Endodermal cell (in vitro differentiated cells): Measurements from ENCODE around the gene ANKFN1. TPM values are rescaled to one million over a fixed set of nuclear protein-coding genes. Genes with fewer than 3 reads are reported as not detected.

Source experiments
- DNase-seq: peaks from one replicate; pipeline ENCODE4 v3.0.0-alpha.2; 2017
- H3K27ac ChIP-seq: 2 replicates; pipeline ENCODE4 v1.5.1; 2013; ENCODE audit warnings: mild to moderate bottlenecking, low read depth, low read length, moderate library complexity
- H3K27me3 ChIP-seq: 2 replicates; pipeline ENCODE4 v1.6.1; 2013; ENCODE audit warnings: mild to moderate bottlenecking, low read length, moderate library complexity; ENCODE audit not compliant: insufficient read depth, control insufficient read depth, poor library complexity, severe bottlenecking
- H3K36me3 ChIP-seq: 2 replicates; pipeline ENCODE4 v1.7.0; 2013; ENCODE audit warnings: mild to moderate bottlenecking, low read length, moderate library complexity; ENCODE audit not compliant: control insufficient read depth, insufficient read depth
- H3K4me1 ChIP-seq: one replicate; pipeline ENCODE4 v1.7.0; 2013; ENCODE audit warnings: low read length; ENCODE audit not compliant: control insufficient read depth, insufficient read depth
- H3K4me3 ChIP-seq: 2 replicates; pipeline ENCODE4 v1.5.1; 2013; ENCODE audit warnings: mild to moderate bottlenecking, low read length, moderate library complexity
- H3K9ac ChIP-seq: 2 replicates; pipeline ENCODE4 v1.6.1; 2013; ENCODE audit warnings: mild to moderate bottlenecking, low read length, moderate library complexity; ENCODE audit not compliant: poor library complexity, severe bottlenecking; ENCODE audit errors: extremely low read depth
- H3K9me3 ChIP-seq: 2 replicates; pipeline ENCODE4 v1.6.1; 2013; ENCODE audit warnings: mild to moderate bottlenecking, low read length, moderate library complexity; ENCODE audit not compliant: control insufficient read depth
- H3K27ac Mint-ChIP-seq: 2 replicates; pipeline ENCODE4 v1.8.0; 2020; ENCODE audit warnings: mixed read lengths
- H3K27me3 Mint-ChIP-seq: 2 replicates; pipeline ENCODE4 v1.8.0; 2021; ENCODE audit warnings: mild to moderate bottlenecking, mixed read lengths; ENCODE audit not compliant: insufficient read depth
- H3K36me3 Mint-ChIP-seq: 2 replicates; pipeline ENCODE4 v1.8.0; 2020; ENCODE audit warnings: low read depth, mixed read lengths
- H3K4me1 Mint-ChIP-seq: 2 replicates; pipeline ENCODE4 v1.8.0; 2020; ENCODE audit warnings: mixed read lengths
- H3K4me3 Mint-ChIP-seq: 2 replicates; pipeline ENCODE4 v1.8.0; 2020; ENCODE audit warnings: mild to moderate bottlenecking, moderate library complexity, mixed read lengths
- H3K9me3 Mint-ChIP-seq: 2 replicates; pipeline ENCODE4 v1.8.0; 2020; ENCODE audit warnings: mild to moderate bottlenecking, mixed read lengths
- CTCF ChIP-seq: fragments of 200-600 bp; sonication (generic); conservative IDR thresholded peaks from 2 replicates; pipeline ENCODE4 v1.5.0; 2021; ENCODE audit warnings: antibody characterized with exemption, mild to moderate bottlenecking
- WGBS, 2 experiments: methylation state at CpG; one replicate each; pipeline versions ENCODE4 v1.1.5 to v1.1.7; 2013; ENCODE audit warnings: missing lambda C conversion rate in 2 of 2, mixed read lengths in 1 of 2; ENCODE audit not compliant: insufficient coverage in 1 of 2, insufficient read length in 1 of 2; 5-methylcytosine and 5-hydroxymethylcytosine counted together
- total RNA-seq, 2 donors: library from RNA; stranded (reverse); fragmentation: NEBNext Ultra II Directional in 1 of 2; extraction: Animal tissue kit (Norgen Biotek cat#: 25700) in 1 of 2; gene quantifications; 2 replicates in 1 of 2; 3 replicates in 1 of 2; pipeline ENCODE4 v1.2.1, GENCODE V29; 2021

The ANKFN1 gene
- total RNA-seq, 2 donors from 2014 or later: not detected

GRCh38 chr17:56173026-56173425 lies 19.8 kb downstream of the ANKFN1 start:
- no peak overlapping the region for H3K27ac Mint-ChIP-seq
- no peak for DNase-seq
- no peak overlapping the region for H3K4me3 Mint-ChIP-seq
- H3K9me3 Mint-ChIP-seq: no peaks in the 10 kb centered on the region
- Histone ChIP-seq H3K4me1 (no peaks in the 10 kb centered on the region), H3K9ac (no peak overlapping the region), H3K27ac (no peak overlapping the region), H3K36me3 (no peaks in the 10 kb centered on the region), H3K4me3 (no peak overlapping the region), H3K27me3 (no peaks in the 10 kb centered on the region), H3K9me3 (no peaks in the 10 kb centered on the region)
- H3K27me3 Mint-ChIP-seq: no peaks in the 10 kb centered on the region
- 79% methylated on average over 1 of the region's 1 CpG; no CpG with 5 or more reads in 1 of the 2 experiments for WGBS, 2 experiments
- TF ChIP-seq CTCF: peak; percentile 36
- peaks cover 2% of the 10 kb centered on the region for H3K4me1 Mint-ChIP-seq
- no peaks in the 10 kb centered on the region for H3K36me3 Mint-ChIP-seq

GRCh38 chr17:56173958-56174835 lies 20.9 kb downstream of the ANKFN1 start:
- H3K4me1 ChIP-seq: no peaks in the 10 kb centered on the region
- H3K9me3 Mint-ChIP-seq: no peaks in the 10 kb centered on the region
- peak; percentile 60 for DNase-seq
- no peak overlapping the region for H3K9ac ChIP-seq
- no peak overlapping the region for H3K27ac Mint-ChIP-seq
- peaks cover 2% of the 10 kb centered on the region for H3K4me1 Mint-ChIP-seq
- H3K4me3 Mint-ChIP-seq: no peak overlapping the region
- no peaks in the 10 kb centered on the region for H3K36me3 Mint-ChIP-seq
- no peaks in the 10 kb centered on the region for H3K27me3 ChIP-seq
- TF ChIP-seq CTCF: no peak
- H3K27me3 Mint-ChIP-seq: no peaks in the 10 kb centered on the region
- H3K36me3 ChIP-seq: no peaks in the 10 kb centered on the region
- no peaks in the 10 kb centered on the region for H3K9me3 ChIP-seq
- 52% methylated on average over 3 of the region's 3 CpGs; no CpG with 5 or more reads in 1 of the 2 experiments for WGBS, 2 experiments
- peak overlapping the region; percentile 35 for H3K27ac ChIP-seq
- H3K4me3 ChIP-seq: no peak overlapping the region

- no peak for TF ChIP-seq CTCF
- no peak overlapping the region for H3K27ac Mint-ChIP-seq
- H3K9me3 ChIP-seq: no peaks in the 10 kb centered on the region
- peaks cover 5% of the 10 kb centered on the region for H3K27me3 Mint-ChIP-seq
- H3K36me3 ChIP-seq: no peaks in the 10 kb centered on the region
- peaks cover 2% of the 10 kb centered on the region for H3K4me1 Mint-ChIP-seq
- no peaks in the 10 kb centered on the region for H3K4me1 ChIP-seq
- no peaks in the 10 kb centered on the region for H3K9me3 Mint-ChIP-seq
- no peaks in the 10 kb centered on the region for H3K36me3 Mint-ChIP-seq
- H3K27ac ChIP-seq: no peak overlapping the region
- H3K9ac ChIP-seq: no peak overlapping the region
- DNase-seq: no peak
- H3K4me3 Mint-ChIP-seq: no peak overlapping the region
- 83 to 90% methylated on average over 1 of the region's 2 CpGs for WGBS, 2 experiments
- H3K4me3 ChIP-seq: no peak overlapping the region
- H3K27me3 ChIP-seq: peaks cover 6% of the 10 kb centered on the region
Observed at GRCh38 chr17:56175299-56175955, 22.2 kb downstream of the ANKFN1 start.
